ENCODE results near the gene MC5R.
"Not testable (repeated sequence)": the region's sequence is repeated elsewhere in the genome, so short reads cannot be mapped to it uniquely, and the experiment has no call there.

The MC5R gene

DNA sequence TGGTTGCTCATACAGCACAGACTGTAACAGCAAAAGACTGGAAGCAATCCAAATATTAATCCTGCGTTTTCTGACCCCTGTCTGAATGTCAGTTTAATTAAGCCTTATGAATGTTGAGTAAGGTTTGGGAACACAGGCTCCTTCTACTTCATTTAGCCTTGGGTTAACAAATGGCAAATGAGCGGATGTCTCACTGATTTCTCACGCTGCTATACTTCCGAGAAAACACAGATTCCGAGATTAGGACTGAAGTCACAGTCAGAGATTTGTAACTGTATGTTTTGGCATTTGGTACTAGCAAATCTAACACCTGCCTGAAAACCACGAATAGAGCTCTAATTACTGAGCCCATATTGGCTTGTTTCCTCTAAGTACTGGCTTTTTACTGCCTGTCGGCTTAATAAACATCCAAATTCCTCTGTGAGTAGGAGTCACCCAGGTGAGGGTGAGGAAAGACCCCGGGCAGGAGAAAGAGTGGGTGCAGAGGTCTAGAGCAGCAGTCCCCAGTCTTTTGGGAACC, 10.6 kb downstream of the MC5R start:
- intact Hi-C loops (cut with DNase I), result no loop called here
- DNase-seq, result no peak

DNA sequence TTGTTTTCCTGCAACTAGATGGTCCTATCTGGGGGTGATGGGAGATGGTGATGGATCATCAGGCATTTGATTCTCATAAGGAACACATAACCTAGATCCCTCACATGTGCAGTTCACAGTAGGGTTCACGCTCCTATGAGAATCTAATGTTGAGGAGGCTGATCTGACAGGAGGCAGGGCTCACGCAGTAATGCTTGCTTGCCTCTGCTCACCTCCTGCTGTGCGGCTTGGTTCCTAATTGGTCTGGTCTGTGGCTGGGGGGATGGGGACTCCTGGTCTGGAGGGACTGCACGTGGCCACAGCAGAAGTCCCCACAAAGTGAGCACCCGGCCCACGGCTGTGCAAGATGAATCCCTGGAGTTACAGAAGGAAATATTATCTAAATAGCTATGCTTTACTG, 11.3 kb downstream of the MC5R start:
- intact Hi-C loops (cut with DNase I), result no loop called here
- DNase-seq, result no peak

DNA sequence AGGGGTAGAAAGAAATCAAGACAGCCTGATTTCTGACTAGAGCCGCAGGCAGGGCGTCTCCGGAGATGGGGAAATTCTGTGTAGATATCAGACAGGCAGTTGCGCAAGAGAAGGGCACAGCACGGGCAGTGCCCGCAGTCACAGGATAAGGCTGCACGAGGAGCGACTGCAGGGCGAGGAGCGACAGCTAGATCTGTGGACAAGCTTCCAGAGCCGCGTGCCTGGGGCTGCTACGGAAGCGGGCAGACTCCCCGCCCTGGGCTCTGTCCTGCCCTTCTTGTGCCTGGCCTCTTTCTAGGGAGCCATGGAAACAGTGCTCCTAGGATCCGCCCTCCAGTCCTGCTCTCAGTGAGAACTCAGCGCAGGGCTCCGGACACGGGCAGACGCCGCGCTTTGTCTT, 12.6 kb downstream of the MC5R start:
- no peak for DNase-seq
- intact Hi-C loops (cut with DNase I), result no loop called here

DNA sequence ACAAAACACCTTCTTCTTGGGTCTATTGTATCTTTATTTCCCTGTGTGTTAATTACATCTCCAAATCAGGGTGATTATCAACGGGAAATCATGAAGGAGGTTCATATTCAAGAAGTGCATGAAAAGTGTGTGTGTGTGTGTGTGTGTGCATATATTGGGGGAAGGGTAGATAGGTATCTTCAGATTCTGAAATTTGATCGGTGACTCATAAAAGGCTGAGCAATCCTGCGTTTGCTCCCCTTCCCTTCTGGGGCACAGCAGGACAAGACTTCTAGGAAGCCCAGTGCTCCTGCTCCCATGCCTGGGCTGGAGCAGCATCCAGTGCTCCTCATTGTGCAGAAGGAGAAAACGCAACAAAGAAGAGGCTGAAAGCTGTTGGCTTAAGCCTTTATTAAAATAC, 25.8 kb downstream of the MC5R start:
- intact Hi-C loops (cut with DNase I), result no loop called here

DNA sequence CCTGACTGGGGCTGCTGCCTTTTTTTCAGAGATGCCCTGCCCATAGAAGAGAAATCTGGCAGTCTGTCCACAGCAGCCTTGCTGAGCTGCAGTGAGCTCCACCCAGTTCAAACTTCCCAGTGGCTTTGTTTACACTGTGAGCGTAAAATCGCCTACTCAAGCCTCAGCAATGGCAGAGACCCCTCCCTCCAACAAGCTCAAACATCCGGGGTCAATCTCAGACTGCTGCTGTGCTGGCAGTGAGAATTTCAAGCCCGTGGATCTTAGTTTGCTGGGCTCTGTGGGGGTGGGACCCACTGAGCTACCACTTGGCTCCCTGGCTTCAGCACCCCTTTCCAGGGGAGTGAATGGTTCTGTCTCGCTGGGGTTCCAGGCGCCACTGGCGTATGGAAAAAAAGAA, 38.9 kb downstream of the MC5R start:
- intact Hi-C loops (cut with DNase I), result not testable (repeated sequence)

More for the DNA sequence above, 25.8 kb downstream of the MC5R start:
- no peak for DNase-seq

DNA sequence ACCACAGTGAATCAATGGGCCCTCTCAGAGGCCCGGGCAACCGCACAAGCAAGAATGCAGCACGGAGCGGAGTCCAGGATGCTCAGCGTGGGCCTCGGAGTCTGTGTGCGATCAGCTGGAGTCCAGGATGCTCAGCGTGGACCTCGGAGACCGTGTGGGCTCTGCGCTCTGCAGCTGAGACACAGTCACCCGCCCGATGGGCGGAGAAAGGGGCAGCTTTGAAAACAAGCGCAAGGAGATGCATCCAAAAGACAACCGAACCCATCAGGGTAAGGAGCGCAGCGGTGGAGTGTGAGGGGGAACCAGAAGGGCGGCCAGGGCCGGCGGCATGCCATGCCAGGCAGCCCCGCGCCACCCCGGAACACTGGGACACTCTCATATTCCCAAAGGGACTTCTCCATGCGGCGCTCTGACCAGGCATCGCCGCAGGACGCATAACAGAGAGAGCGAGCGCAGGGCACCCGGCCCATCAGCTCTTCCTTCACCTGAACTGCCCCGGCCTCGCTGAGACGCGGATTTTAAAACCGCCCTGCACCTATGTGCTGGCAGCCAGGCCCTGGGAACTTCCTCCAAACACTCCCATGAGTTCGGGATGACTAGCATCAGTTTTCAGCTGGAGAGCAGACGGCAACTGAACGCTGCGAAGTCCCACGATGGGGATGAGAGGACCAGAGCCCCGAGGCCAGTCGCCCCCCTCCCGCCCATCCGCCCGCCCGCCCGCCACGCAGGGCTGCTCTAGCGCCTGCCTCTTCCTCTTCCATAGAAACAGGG, 44.7 kb downstream of the MC5R start:
- peak in 2 of 42 donors; percentile 11 for DNase-seq
- intact Hi-C loops (cut with DNase I), result no loop called here

More for the DNA sequence above, 38.9 kb downstream of the MC5R start:
- DNase-seq, result not testable (repeated sequence)

DNA sequence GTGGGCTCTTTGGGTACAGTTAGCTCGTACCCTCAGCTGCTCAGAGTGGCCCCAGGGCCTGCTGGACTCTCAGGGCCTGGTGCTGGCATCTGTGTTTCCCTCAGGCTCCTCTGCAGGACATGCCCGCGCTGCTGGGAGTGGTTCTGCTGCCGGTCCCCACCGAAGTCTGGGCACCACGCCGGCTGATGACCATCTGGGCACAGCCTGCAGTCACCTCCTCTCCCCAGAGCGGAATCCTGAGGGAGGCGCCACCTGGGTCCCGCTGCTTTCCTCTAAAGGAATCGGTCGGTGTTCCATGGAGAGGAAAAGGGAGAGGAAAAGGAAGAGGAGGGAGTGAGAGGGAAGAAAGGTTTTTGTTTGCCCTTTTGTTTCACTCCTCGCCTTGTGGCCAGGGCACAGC, 47.8 kb downstream of the MC5R start:
- no peak for DNase-seq
- intact Hi-C loops (cut with DNase I), result no loop called here

DNA sequence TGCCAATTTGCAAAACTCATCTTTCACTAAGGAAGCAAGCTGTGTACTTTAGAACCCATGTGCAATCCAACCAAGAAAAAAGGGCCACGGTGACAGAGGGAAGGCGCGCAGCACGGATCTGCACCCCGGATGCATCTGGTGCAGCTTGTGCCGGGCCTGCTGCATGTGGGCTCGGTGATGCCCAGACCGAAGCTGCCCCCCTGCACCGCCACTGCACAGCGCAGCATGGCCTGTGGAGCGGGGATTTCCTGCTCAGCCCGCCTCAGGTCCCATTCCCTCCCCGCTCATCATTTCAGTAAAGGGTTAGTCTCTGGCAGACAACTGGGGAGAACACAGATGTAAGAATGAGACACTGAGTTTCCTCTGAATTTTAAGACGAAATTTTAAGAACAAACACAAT, 48.4 kb downstream of the MC5R start:
- DNase-seq, result no peak
- intact Hi-C loops (cut with DNase I), result no loop called here

DNA sequence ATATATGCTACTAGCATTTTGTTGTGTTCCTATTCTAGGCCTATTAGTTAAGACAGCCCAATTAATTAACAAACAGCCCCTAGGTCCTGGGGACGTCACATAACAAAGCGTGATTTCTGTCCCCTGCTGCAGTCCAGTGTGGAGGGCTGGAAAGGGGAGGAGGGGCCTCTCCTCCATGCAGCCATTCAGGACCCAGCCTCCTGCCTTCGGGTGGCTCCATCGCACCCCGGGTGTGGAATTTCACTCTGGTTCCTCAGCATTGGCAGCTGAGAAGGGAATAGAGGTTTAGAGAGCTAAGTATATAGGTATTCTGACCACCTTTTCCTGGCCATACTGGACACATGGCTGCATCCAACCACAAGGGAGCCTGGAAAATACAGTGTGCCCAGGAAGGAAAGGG, 49.0 kb downstream of the MC5R start:
- intact Hi-C loops (cut with DNase I), result no loop called here
- no peak for DNase-seq

DNA sequence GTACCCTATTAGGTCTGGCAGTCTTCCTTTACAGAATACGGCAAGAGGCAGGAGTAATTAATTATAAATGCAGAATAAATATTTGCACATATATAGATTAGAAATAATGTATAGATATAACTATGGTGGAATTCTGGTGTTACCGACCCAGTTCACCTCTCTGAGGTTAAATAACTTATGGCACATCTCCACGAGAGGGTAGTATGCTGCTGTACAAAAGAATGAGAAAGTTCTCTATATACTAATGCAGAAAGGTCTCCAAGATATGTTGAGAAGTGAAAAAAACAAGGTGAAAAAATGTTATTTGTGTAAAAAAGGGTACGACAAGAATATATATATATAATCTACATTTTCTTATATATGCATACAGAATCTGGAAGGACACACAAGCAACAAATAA, 50.6 kb downstream of the MC5R start:
- no peak for DNase-seq
- intact Hi-C loops (cut with DNase I), result no loop called here
